K562 (cell line): ENCODE measurements around the gene ZNF609. TPM values are rescaled to one million over a fixed set of nuclear protein-coding genes. Genes with fewer than 3 reads are reported as not detected.
A peak's percentile ranks its signal among the peaks of the same experiment; 100 is the strongest.

Experiments used
- E2F4 ChIP-seq: sonication (generic); formaldehyde crosslinking; IDR thresholded peaks from 2 replicates; pipeline ENCODE4 v1.8.0; 2022; ENCODE audit warnings: mild to moderate bottlenecking, low read depth, missing genetic modification reagents
- EHMT2 ChIP-seq: fragments of 450-650 bp; IDR thresholded peaks from 2 replicates; pipeline ENCODE4 v1.6.1; 2018; ENCODE audit warnings: antibody characterized with exemption
- FOXK2 ChIP-seq, 2 experiments: fragments of 450-650 bp; IDR thresholded peaks in 1 of 2; conservative IDR thresholded peaks in 1 of 2; 2 replicates each; pipeline ENCODE4 v1.6.1; 2016; ENCODE audit warnings: low read depth in 2 of 2, mild to moderate bottlenecking in 1 of 2
- JUNB ChIP-seq: fragments of 450-650 bp; formaldehyde crosslinking; conservative IDR thresholded peaks from 2 replicates; pipeline ENCODE4 v1.4.0; 2020; ENCODE audit warnings: mild to moderate bottlenecking
- POLR2B ChIP-seq: fragments of 450-650 bp; IDR thresholded peaks from 2 replicates; pipeline ENCODE4 v1.6.1; 2018; ENCODE audit warnings: low read depth; ENCODE audit not compliant: partially characterized antibody
- TAF1 ChIP-seq: IDR thresholded peaks from 2 replicates; pipeline ENCODE4 v1.6.1; 2011; ENCODE audit warnings: mild to moderate bottlenecking, low read length, moderate library complexity; ENCODE audit not compliant: insufficient read depth, control insufficient read depth, severe bottlenecking; ENCODE audit errors: extremely low read depth
- TGIF2 ChIP-seq: sonication (generic); formaldehyde crosslinking; IDR thresholded peaks from 2 replicates; pipeline ENCODE4 v1.8.1; 2022; ENCODE audit warnings: mild to moderate bottlenecking, missing genetic modification reagents, moderate library complexity
- U2AF2 ChIP-seq: fragments of 200-400 bp; formaldehyde crosslinking; optimal IDR thresholded peaks from 2 replicates; pipeline ENCODE3; 2017; ENCODE audit warnings: low read depth, mild to moderate bottlenecking, low read length
- ZFP36 ChIP-seq: fragments of 150-350 bp; IDR thresholded peaks from 2 replicates; pipeline ENCODE4 v1.6.1; 2018; ENCODE audit warnings: low read length, low read depth; ENCODE audit not compliant: partially characterized antibody
- ZNF140 ChIP-seq: fragments of 250-450 bp; sonication (Bioruptor Pico); IDR thresholded peaks from 2 replicates; pipeline ENCODE4 v1.8.0; 2021; ENCODE audit warnings: moderate library complexity, mild to moderate bottlenecking, inconsistent platforms
- ZNF324 ChIP-seq: fragments of 250-450 bp; sonication (Bioruptor Pico); IDR thresholded peaks from 2 replicates; pipeline ENCODE4 v1.4.0; 2020; ENCODE audit warnings: mild to moderate bottlenecking
- ZNF354B ChIP-seq: fragments of 250-450 bp; sonication (Bioruptor Pico); IDR thresholded peaks from 2 replicates; pipeline ENCODE4 v1.4.0; 2020
- ZNF584 ChIP-seq: fragments of 200-800 bp; sonication (Bioruptor generic); IDR thresholded peaks from 2 replicates; pipeline ENCODE4 v1.6.1; 2016; ENCODE audit warnings: low read depth, mild to moderate bottlenecking, missing genetic modification characterization, missing compliant biosample characterization
- polyA plus RNA-seq, 8 experiments: library from polyadenylated mRNA; depleted of rRNA in 4 of 8; stranded (reverse) in 5 of 8; unstranded in 3 of 8; fragments of >200 nt; fragmentation: Nextera tagmentation in 2 of 8; fragmentation: Illumina TruSeq in 1 of 8; extraction: Ambion mirVana in 2 of 8; extraction: Trizol in 1 of 8; gene quantifications; 2 replicates each; pipeline versions ENCODE4 v1.2.1 to v1.2.3, GENCODE V29; 2011 to 2014; ENCODE audit warnings: inconsistent platforms in 1 of 8, missing spikeins in 1 of 8
- total RNA-seq, 7 experiments: library from RNA; depleted of rRNA in 6 of 7; stranded (reverse); fragments of >200 nt in 6 of 7; fragmentation: Illumina TruSeq in 2 of 7; extraction: Trizol in 2 of 7; gene quantifications; 2 replicates each; pipeline versions ENCODE4 v1.2.1 to v1.2.3, GENCODE V29; 2011 to 2021; ENCODE audit warnings: low replicate concordance in 1 of 7
- TF ChIP-seq, protein P1 (sequence below): sonication (generic); formaldehyde crosslinking; IDR thresholded peaks from 2 replicates; pipeline ENCODE4 v1.8.0; 2023; ENCODE audit warnings: mild to moderate bottlenecking, missing genetic modification reagents
- TF ChIP-seq, protein P2 (sequence below): fragments of 450-650 bp; formaldehyde crosslinking; IDR thresholded peaks from 2 replicates; pipeline ENCODE4 v1.4.0; 2020; ENCODE audit warnings: mild to moderate bottlenecking, mixed read lengths
- TF ChIP-seq, protein P3 (sequence below), 2 experiments: fragments of 450-650 bp; IDR thresholded peaks; 2 replicates each; pipeline ENCODE4 v1.6.1; 2018; ENCODE audit warnings: mild to moderate bottlenecking in 2 of 2, low read depth in 1 of 2; ENCODE audit not compliant: partially characterized antibody in 2 of 2

Gene ZNF609
- total and polyA plus RNA-seq, 9 of the 15 experiments (the other 6 are each of a cell fraction or from before 2014, with no cell fraction given), result 3.0 to 38.7 (median 17.8) TPM

DNA sequence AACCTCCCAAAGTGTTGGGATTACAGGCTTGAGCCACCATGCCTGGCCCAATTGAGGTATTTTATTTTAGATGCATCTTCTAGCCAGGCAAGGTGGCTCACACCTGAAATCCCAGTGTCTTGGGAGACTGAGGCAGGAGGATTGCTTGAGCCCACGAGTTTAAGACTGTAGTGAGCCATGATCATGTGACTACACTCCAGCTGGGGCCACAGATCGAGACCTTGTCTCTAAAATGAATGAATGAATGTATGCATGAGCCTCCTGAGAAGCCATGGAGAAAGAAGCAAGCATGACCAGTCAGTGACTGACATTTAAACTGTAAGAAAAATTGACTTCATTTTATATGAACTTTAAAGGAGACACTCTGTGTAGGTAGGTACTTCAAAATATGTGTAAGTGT lies 105.7 kb downstream of the ZNF609 start (continued):
- TF ChIP-seq, protein P1, sequence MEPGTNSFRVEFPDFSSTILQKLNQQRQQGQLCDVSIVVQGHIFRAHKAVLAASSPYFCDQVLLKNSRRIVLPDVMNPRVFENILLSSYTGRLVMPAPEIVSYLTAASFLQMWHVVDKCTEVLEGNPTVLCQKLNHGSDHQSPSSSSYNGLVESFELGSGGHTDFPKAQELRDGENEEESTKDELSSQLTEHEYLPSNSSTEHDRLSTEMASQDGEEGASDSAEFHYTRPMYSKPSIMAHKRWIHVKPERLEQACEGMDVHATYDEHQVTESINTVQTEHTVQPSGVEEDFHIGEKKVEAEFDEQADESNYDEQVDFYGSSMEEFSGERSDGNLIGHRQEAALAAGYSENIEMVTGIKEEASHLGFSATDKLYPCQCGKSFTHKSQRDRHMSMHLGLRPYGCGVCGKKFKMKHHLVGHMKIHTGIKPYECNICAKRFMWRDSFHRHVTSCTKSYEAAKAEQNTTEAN (CRISPR knock-in tag), result no peak
- TF ChIP-seq ZNF354B (CRISPR knock-in tag), result no peak
- TF ChIP-seq JUNB (CRISPR knock-in tag), result no peak
- no peak for TF ChIP-seq TGIF2 (CRISPR knock-in tag)
- no peak for TF ChIP-seq TAF1
- no peak for TF ChIP-seq ZNF584 (CRISPR knock-in tag)
- no peak for TF ChIP-seq ZFP36
- TF ChIP-seq, protein P2, sequence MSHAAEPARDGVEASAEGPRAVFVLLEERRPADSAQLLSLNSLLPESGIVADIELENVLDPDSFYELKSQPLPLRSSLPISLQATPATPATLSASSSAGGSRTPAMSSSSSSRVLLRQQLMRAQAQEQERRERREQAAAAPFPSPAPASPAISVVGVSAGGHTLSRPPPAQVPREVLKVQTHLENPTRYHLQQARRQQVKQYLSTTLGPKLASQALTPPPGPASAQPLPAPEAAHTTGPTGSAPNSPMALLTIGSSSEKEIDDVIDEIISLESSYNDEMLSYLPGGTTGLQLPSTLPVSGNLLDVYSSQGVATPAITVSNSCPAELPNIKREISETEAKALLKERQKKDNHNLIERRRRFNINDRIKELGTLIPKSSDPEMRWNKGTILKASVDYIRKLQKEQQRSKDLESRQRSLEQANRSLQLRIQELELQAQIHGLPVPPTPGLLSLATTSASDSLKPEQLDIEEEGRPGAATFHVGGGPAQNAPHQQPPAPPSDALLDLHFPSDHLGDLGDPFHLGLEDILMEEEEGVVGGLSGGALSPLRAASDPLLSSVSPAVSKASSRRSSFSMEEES (CRISPR knock-in tag), result peak; percentile 72
- TF ChIP-seq EHMT2, result no peak
- TF ChIP-seq POLR2B, result no peak
- TF ChIP-seq, protein P3, sequence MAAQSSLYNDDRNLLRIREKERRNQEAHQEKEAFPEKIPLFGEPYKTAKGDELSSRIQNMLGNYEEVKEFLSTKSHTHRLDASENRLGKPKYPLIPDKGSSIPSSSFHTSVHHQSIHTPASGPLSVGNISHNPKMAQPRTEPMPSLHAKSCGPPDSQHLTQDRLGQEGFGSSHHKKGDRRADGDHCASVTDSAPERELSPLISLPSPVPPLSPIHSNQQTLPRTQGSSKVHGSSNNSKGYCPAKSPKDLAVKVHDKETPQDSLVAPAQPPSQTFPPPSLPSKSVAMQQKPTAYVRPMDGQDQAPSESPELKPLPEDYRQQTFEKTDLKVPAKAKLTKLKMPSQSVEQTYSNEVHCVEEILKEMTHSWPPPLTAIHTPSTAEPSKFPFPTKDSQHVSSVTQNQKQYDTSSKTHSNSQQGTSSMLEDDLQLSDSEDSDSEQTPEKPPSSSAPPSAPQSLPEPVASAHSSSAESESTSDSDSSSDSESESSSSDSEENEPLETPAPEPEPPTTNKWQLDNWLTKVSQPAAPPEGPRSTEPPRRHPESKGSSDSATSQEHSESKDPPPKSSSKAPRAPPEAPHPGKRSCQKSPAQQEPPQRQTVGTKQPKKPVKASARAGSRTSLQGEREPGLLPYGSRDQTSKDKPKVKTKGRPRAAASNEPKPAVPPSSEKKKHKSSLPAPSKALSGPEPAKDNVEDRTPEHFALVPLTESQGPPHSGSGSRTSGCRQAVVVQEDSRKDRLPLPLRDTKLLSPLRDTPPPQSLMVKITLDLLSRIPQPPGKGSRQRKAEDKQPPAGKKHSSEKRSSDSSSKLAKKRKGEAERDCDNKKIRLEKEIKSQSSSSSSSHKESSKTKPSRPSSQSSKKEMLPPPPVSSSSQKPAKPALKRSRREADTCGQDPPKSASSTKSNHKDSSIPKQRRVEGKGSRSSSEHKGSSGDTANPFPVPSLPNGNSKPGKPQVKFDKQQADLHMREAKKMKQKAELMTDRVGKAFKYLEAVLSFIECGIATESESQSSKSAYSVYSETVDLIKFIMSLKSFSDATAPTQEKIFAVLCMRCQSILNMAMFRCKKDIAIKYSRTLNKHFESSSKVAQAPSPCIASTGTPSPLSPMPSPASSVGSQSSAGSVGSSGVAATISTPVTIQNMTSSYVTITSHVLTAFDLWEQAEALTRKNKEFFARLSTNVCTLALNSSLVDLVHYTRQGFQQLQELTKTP (IDR thresholded peaks at IDR 0.05; ENCODE audit: low read depth in 1 of 2, partially characterized antibody in 2 of 2), result no peak
- TF ChIP-seq U2AF2, result no peak
- no peak for TF ChIP-seq FOXK2 (conservative IDR thresholded peaks at IDR 0.05 in 1 of 2, IDR thresholded peaks at IDR 0.05 in 1 of 2; ENCODE audit: low read depth in 2 of 2)
- TF ChIP-seq ZNF140 (CRISPR knock-in tag), result no peak
- no peak for TF ChIP-seq ZNF324 (CRISPR knock-in tag)
- TF ChIP-seq E2F4 (CRISPR knock-in tag), result no peak
